Vagina (tissue), 2 donors: ENCODE measurements around the gene ZNF682.

Experiments
- CTCF ChIP-seq, 3 experiments: fragments of 450-650 bp in 2 of 3; fragments of 200-600 bp in 1 of 3; sonication (generic) in 1 of 3; IDR thresholded peaks; one replicate each; pipeline ENCODE4 v1.5.1; 2017 to 2019; ENCODE audit warnings: antibody characterized with exemption in 3 of 3, mild to moderate bottlenecking in 2 of 3, moderate library complexity in 2 of 3
- POLR2A ChIP-seq, 2 donors: fragments of 450-650 bp; IDR thresholded peaks; one replicate each; pipeline ENCODE4 v1.6.1; 2017; ENCODE audit warnings: antibody characterized with exemption in 2 of 2, mild to moderate bottlenecking in 2 of 2, moderate library complexity in 2 of 2
- POLR2AphosphoS5 ChIP-seq, 2 donors: sonication (generic); formaldehyde crosslinking; IDR thresholded peaks; one replicate each; pipeline ENCODE4 v1.9.0; 2017; ENCODE audit warnings: antibody characterized with exemption in 2 of 2, mild to moderate bottlenecking in 2 of 2, low read depth in 1 of 2; ENCODE audit not compliant: insufficient read depth in 1 of 2

- no peak for TF ChIP-seq POLR2A (IDR thresholded peaks at IDR 0.05)
- no peak for TF ChIP-seq CTCF (IDR thresholded peaks at IDR 0.05)
- no peak for TF ChIP-seq POLR2AphosphoS5 (IDR thresholded peaks at IDR 0.05; ENCODE audit: insufficient read depth in 1 of 2, low read depth in 1 of 2)
Observed at GRCh38 chr19:20066861-20067260, 27.6 kb upstream of the ZNF682 start.
